Kidney glomerular epithelial cell (primary cell): ENCODE data around the gene ART1.
"Not testable (repeated sequence)": the region's sequence is repeated elsewhere in the genome, so short reads cannot be mapped to it uniquely, and the experiment has no call there.

Source experiments
- DNase-seq: peaks from one replicate; lab custom pipeline; 2025; lab: John Stamatoyannopoulos, UW

Gene ART1

DNA sequence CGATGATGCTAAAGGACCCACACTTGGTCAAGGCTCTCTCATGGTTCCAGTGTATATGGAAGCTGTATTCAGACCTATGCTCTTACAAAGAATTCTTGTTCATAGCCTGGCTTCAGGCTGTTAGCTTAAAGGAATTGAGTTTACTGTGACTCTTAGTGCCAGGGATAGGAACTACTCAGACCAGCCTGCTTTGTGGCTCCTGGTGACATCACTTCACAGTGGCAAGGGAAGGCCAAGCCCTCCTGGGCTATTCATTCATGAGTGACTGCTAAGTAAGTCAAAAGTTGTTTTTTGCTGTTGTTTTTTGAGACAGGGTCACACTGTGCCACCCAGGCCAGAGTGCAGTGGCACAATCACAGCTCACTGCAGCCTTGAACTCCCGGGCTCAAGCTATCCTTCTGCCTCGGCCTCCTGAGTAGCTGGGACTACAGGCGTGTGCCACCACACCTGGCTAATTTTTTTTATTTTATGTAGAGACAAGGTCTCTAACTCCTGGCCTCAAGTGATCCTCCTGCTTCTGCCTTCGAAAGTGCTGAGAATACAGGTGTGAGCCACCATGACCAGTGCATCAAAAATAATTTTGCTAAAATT lies 12.8 kb upstream of the ART1 start:
- no peak for DNase-seq

DNA sequence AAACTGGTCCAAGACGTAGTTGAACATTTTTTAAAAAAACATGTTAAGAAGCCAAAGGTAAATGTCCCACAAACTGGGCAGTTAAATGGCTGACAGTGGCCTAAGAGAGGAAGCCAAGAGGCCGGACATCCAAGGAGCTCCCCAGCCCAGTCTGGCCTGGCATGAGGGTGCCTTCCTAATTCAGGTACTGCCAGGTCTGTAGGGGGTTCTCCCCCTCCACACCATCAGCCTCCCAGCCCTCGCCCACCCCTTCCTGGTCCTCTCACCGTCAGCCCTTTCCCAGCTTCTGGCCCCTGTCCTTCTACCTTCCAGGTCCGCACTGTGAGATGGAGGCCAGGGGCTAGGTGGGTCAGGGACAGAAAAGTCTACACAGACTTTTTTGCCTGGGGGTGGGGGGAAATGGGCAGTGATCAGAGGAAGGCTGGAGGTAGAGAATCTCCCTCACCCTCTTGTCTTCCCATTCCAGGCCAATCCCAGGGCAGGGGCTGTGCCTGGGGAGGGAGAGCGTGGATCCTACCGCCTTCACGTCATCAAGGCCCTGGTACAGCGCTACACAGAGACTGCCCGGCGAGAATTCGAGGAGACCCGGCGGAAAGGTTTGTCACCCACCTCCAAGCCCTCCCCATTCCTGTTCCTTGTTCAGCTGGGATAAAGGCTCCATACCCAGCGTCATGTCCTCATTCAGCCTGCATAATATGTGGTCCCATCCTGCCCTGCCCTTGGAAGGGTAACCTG lies 9.1 kb upstream of the ART1 start:
- no peak for DNase-seq

DNA sequence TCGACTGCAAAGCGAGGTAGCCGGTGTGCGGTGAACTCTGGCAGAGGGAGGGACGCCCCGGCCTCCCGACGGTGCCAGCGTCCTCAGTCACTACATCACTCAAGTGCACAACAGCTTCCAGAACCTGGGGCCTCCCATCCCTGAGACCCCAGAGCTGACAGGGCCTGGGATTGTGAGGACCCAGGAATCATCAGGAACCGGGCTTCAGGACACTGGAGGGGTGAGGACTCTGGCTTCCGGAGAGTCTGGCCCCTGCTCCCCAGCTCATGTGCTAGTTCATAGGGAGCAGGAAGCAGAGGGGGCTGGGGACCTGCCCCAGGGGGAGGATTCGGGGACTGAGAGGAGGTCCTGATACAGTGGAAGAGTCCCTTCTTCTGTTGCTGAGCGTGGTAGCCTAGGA lies 7.7 kb upstream of the ART1 start:
- DNase-seq, result no peak

DNA sequence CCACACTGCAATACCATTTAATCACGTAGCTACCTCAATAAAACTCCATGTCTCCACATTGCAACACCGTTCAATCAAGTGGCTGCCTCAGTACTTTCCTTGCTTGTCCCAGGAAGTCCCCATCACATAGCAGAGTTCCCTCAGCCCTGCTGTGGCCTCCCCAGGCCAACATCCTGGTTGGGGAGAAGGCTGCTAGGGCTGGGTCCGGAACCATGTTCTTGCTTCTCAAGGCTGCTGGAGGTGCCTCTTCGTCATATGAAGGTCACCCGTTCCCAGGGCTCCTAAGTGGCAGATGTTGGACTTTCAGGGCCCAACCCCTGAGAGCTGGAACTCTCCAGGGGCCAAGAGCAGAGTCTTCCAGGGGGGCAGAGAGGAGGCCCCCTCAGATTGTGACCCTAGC lies 6.4 kb upstream of the ART1 start:
- DNase-seq, result no peak

DNA sequence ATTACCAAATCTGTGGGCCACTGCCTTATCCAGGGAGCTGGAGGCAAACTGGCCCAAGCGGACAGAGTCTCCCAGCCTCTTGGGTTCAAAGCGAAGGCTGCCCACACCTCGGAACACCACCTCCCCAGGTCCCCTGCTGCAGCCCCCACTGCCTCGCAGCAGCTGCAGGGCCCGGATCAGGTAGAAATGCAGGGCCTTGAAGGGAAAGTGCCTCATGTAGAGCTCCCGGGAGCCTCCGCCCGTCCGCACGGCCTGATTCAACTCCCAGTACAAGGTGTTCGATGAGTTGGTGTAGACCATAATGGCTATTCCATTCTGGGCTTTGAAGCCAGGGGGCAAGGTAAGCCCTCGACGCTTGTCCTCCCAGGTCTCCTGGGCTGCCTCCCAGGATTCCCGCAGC lies 5.1 kb upstream of the ART1 start:
- no peak for DNase-seq

DNA sequence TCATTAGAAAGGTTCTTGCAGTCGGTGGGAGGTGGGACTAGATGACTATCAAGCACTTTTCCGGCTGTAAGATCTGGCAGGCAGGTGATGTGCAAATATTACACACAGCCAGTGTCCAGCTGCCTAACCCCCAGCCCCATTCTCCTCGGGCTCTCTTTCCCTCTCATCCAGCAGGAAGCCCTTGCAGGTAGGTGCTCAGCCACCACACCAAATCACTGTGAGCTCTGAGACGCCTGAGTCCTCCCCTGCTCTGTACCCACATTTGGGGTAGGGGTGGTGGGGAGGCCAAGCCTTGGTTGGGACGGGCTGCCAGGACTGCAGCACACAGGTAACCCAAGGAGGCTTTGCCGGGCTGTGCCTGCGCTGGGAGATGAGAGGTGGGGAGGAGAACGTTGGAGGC lies 3.7 kb upstream of the ART1 start:
- no peak for DNase-seq

DNA sequence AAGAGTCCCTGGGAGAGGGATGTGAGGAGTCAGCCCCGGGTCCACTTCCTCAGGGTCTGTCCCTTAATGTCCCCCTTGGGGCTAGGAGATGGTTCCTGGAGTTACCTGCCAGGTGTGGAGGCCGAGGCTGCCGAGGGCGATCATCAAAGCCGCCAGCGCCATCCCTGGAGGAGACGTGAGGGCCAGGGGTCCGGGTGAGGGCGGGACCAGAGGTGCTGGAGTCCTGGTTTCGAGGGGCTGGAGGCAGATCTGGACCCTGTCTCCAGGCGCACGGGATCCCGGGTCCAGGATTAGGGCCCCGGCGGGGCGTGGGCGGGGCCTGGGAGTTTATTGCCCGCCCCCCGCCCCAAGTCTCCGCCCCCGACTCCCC lies 3.2 kb upstream of the ART1 start, which contains the start of gene ART5:
Gene ART5 (minus strand): TSS at position 292 of the 370 bp plus-strand sequence. CDS start 130 bp downstream, at position 162.
- DNase-seq, result no peak

DNA sequence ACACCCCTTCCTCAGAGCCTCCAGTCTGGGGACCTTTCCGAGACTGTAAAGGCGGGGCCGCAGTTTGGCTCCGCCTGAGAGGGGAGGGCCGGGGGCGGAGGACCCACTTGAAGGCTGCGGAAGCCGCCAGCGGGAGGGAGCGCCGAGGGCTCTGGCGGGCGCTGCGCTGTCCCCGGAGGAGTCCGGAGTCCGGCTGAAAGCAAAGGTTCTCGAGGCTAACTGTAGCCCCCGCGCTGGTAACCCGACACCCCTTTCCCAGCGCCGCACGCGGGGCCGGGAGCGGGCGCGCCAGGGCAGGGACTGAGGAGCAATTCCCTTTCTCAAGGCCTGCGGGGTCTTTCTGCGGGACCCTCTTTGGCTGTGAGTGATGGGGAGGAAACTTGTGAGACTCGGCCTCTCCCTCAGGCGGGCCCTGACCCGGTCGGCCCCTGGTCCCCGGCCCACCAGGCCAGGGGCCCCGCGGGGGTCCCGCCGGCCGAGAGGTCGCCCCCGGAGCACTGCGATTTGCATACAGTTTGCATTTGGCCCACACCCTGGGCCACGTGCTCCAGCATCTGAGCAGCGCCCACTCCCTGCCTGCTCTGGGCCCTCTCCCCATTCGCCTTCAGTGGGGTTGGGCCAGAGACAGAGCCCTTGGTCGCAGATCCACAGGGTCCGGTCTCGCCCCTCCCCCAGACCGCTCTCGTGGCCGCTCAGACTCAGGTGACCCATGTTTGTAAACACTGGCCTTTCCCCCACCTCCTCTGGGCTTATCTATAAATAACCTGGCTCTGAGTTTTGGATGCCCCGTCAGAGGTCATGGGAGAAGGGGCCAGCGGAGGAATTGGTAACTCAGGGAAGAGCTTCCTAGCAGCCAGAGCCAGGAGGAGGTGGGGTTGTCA lies 2.6 kb upstream of the ART1 start:
- peak; percentile 71 for DNase-seq

DNA sequence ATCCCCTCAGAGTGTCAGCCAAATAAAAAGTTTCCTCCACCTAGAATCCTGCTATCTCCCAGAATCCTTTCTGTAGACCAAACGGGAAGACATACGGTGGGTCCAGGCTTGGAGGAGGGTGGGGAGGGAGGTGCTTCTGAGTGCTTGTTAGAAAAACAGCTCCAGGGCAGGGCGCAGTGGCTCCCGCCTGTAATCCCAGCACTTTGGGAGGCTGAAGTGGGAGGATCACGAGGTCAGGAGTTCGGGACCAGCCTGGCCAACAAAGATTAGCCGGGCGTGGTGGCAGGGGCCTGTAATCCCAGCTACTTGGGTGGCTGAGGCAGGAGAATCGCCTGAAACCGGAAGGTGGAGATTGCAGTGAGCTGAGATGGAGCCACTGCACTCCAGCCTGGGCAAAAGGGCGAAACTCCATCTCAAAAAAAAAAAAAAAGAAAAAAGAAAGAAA lies 1.8 kb upstream of the ART1 start:
- not testable (repeated sequence) for DNase-seq

DNA sequence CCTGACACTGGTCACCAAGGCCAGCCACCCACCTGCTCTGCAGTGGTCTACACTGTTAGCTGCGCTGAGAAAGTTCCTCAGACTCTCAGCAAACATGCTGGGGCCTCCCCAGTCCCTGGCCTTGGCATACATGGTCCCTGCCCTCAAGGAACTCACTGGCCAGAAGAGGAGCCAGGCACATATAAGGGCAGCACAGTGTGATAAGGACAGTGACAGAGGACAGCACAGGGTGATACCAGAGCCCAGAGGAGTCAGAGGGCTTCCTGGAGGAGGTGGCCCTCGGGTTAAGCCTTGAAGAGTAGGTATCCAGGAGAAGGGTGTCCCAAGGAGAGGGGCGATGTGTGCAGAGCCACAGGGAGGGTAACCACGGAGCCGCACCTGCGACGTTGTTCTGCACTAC lies 624 bp downstream of the ART1 start:
- no peak for DNase-seq

DNA sequence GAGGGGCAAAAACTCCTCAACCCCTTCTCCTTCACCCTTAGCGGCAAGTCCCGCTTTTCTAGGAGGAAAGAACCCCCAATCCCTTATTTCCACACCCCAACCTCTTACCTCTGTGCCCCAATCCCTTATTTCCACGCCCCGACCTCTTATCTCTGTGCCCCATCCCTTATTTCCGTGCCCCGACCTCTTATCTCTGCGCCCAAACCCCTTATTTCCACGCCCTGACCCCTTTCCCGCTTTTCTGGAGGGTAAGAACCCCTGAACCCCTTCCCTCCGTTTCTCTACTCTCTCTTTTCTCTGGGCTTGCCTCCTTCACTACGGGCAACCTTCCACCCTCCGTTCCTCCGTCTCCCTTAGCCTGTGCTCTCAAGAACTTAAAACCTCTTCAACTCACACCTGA lies 3.9 kb downstream of the ART1 start:
- not testable (repeated sequence) for DNase-seq

DNA sequence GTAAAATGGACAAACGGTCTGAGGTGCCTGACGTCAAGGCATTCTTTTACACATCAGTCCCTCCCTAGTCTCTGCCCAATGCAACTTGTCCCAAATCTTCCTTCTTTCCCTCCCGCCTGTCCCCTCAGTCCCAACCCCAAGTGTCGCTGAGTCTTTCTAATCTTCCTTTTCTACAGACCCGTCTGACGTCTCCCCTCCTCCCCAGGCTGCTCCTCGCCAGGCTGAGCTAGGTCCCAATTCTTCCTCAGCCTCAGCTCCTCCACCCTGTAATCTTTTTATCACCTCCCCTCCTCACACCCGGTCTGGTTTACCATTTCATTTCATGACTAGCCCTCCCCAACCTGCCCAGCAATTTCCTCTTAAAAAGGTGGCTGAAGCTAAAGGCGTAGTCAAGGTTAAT lies 4.4 kb downstream of the ART1 start:
- not testable (repeated sequence) for DNase-seq

DNA sequence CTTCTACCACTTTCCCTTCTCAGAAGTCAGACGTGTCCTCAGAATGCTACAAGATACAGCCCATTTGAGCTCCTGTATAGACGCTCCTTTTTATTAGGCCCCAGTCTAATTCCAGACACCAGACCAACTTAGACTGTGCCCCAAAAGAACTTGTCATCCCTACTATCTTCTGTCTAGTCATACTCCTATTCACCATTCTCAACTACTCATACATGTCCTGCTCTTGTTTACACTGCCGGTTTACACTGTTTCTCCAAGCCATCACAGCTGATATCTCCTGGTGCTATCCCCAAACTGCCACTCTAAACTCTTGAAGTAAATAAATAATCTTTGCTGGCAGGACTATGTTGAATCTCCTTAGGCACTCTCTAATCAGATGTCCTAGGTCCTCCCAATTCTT lies 7.6 kb downstream of the ART1 start:
- not testable (repeated sequence) for DNase-seq

DNA sequence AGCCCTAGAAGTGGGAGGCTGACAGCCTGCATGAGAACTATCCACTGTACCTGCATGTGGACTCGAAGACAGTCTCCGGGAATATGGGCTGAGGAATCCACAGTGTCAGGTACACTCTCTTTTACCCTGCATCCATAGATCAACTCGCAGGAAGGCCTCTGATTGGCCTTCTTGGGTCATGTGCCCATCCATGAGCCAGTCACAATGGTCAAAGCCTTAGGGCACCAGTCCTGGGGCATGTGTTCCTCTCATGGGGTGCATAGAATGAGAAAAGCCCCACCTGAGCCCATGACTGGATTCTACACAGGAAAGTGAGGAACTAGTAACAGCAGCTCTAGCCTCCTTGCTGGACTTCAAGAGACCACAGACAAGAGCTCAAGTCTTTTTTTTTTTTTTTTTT lies 10.6 kb downstream of the ART1 start:
- DNase-seq, result no peak

DNA sequence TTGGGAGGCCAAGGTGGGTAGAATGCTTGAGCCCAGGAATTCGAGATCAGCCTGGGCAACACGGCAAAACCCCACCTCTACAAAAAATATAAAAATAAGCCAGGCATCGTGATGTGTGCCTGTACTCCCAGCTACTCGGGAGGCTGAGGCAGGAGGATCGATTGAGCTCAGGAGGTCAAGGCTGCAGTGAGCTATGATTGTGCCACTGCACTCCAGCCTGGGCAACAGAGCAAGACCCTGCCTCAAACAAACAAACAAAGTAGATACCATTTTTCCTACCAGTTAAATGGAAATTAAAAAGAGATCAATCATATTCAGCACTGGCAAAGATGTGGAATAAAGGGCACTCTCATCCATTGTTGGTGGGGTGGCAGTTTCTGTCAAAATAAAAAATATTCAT lies 12.4 kb downstream of the ART1 start:
- not testable (repeated sequence) for DNase-seq

DNA sequence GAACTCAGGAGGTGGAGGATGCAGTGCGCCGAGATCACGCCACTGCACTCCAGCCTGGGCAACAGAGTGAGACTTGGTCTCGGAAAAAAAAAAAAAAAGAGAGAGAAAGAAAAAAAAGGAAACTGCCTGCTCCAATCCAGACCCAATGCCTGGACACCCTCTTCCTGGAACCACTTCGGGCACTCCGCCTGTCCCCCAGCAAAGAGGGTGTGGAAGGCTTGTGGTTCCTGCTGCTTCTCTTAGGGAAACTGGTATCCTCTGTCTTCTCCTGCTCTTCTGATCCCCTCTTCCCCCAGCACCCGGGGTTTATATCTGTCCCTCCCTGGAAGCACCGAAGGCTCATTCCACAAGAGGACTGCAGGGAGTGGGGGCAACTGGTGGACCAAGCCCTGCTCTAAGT lies 13.3 kb downstream of the ART1 start:
- DNase-seq, result no peak

DNA sequence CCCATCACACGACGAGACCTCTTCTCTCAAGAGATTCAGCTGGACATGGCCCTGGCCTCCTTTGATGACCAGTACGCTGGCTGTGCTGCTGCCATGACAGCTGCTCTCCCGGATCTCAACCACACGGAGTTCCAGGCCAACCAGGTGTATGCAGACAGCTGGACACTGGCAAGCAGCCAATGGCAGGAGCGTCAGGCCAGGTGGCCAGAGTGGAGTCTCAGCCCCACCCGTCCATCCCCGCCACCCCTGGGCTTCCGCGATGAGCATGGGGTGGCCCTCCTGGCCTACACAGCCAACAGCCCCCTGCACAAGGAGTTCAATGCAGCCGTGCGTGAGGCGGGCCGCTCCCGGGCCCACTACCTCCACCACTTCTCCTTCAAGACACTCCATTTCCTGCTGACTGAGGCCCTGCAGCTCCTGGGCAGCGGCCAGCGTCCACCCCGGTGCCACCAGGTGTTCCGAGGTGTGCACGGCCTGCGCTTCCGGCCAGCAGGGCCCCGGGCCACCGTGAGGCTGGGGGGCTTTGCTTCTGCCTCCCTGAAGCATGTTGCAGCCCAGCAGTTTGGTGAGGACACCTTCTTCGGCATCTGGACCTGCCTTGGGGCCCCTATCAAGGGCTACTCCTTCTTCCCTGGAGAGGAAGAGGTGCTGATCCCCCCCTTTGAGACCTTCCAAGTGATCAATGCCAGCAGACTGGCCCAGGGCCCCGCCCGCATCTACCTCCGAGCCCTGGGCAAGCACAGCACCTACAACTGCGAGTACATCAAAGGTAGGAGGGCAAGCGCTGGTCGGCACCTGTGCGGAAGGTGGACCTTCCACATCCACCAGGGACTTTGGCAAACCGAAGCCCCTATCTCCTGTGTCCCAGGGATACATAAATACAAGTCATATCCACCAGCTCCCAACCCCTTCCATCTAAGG lies 14.9 kb downstream of the ART1 start:
- DNase-seq, result no peak

DNA sequence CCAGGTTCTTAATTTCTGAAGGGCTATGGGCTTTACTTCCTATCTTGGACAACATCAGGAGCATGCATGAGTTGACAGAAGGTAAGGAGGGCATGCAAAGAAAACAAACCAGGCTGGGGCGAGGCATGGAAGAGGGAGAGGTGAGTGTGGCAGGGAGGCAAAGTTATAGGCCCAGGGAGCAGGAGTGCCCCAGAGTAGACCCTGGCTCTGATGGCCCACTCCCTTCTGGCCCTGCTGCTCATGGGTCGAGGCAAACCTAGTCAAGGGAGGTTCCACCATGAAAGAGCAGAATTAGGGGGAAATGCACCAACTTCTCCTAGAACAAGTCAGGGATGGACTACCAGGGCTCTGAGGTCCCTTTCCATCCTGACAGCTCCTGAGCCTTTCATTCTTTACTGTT lies 16.0 kb downstream of the ART1 start:
- DNase-seq, result no peak

DNA sequence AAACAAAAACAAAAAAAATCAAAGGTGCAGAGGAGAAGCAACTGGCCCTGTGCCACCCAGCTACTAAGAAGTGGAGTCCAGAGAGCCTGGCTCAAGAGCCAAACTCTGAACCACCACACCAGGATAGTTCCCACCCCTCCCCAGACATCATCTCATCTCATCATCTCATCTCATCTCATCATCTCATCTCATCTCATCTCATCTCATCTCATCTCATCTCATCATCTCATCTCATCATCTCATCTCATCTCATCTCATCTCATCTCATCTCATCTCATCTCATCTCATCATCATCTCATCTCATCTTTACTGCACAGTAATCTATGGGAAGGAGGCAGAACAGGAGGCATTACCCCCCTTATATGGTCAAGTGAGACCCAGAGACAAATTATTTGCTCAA lies 17.9 kb downstream of the ART1 start:
- no peak for DNase-seq

DNA sequence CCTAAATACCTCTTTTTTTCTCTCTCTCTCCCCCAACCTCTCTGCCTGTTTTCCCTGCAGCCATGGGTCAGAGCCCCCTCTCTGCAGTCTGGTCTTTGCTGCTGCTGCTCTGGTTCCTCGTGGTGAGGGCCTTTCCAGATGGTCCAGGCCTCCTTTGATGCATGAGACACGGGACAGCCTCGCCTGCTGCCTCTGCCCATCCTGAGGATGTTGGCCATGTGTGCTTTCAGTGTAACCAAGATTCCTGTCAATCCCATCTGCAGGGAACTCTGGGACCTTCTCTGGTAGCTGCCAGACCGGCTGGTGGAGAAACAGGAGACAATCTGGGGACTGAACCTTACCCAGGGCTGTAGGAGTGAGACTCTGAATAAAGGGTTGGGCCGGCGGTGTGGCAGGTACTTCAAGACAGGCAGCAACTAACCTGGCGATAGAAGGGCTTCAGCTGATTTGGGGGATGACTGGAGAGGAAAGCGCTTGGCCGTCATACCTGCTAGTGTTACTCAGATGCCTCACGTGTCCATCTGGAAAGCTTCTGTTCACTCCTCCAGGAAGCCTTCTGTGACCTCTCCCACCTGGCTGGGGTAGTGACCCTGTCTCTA lies 19.2 kb downstream of the ART1 start:
- no peak for DNase-seq

DNA sequence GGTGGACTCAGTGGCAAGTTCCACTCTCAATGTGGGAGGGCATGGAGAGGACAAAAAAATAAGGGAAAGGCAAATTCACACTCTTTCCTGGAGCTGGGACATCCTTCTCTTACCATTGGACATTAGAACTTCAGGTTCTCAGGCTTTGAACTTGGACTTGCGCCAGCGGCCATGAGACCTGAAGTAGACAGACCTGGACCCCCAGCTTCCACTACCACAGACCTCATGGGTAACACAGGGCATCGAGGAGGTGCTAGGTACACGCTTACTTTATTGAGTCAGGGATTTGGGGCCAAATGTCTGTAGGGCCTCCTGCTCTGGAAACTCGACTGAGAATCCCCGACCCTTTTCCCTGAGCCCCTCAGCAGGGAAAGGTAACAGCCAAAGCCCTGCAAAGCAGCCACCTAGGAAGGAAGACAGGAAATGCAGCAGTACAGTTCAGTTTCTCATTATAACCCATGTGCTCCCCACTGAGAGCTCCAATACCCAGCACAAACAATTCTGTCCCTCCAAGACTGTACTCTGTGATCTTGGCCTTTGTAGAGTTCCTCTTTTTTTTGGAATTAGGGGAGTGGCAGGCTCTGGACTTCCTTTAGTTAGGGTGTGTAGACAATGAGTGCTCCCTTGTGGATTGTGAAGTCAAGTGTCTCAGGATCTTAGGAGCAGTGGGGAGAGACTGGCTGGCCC lies 20.6 kb downstream of the ART1 start:
- no peak for DNase-seq
